H1 (cell line): ENCODE results near the gene LEO1. TPM values are rescaled to one million over a fixed set of nuclear protein-coding genes. Genes with fewer than 3 reads are reported as not detected.

Experiments used
- CTCF ChIA-PET: fragments of 300-600 bp; sonication (Branson Sonifier 250); formaldehyde crosslinking; loops from one replicate; lab custom pipeline; 2021; ENCODE audit not compliant: partially characterized antibody; lab: Charles Lee
- POLR2A ChIA-PET: fragments of 300-600 bp; sonication (Branson Sonifier 250); formaldehyde crosslinking; loops from one replicate; lab custom pipeline; 2021; ENCODE audit warnings: inconsistent platforms; ENCODE audit not compliant: partially characterized antibody; lab: Charles Lee
- DNase-seq, 2 experiments: peaks; one replicate each; pipeline versions ENCODE4 v3.0.0 to v3.0.0-alpha.2; 2010 to 2022; ENCODE audit warnings: low spot score in 2 of 2, low read depth in 1 of 2, mixed read lengths in 1 of 2
- FAIRE-seq: peaks from 2 replicates; lab custom pipeline; 2011; peaks lifted over from hg19 to GRCh38; lab: Jason Lieb, UNC
- H2AFZ ChIP-seq: 2 replicates; pipeline ENCODE4 v1.8.1; 2012; ENCODE audit warnings: low read length, inconsistent platforms
- H2AK5ac ChIP-seq: 2 replicates; pipeline ENCODE4 v1.6.1; 2013; ENCODE audit warnings: low read depth, low read length
- H2BK120ac ChIP-seq: replicated peaks from 2 replicates; pipeline ENCODE3; 2013; ENCODE audit warnings: low read depth, low read length, inconsistent platforms
- H2BK12ac ChIP-seq: 2 replicates; pipeline ENCODE4 v1.6.1; 2013; ENCODE audit warnings: low read depth, low read length
- H2BK15ac ChIP-seq: 2 replicates; pipeline ENCODE4 v1.6.1; 2013; ENCODE audit warnings: low read length
- H2BK20ac ChIP-seq: 2 replicates; pipeline ENCODE4 v1.6.1; 2013; ENCODE audit warnings: low read length
- H2BK5ac ChIP-seq: 2 replicates; pipeline ENCODE4 v1.6.1; 2013; ENCODE audit warnings: low read depth, low read length
- H3K14ac ChIP-seq: 2 replicates; pipeline ENCODE4 v1.6.1; 2013; ENCODE audit warnings: inconsistent platforms; ENCODE audit not compliant: insufficient read length
- H3K18ac ChIP-seq: 2 replicates; pipeline ENCODE4 v1.6.1; 2013; ENCODE audit warnings: low read length; ENCODE audit errors: extremely low read depth
- H3K23ac ChIP-seq: 2 replicates; pipeline ENCODE4 v1.6.1; 2013; ENCODE audit warnings: inconsistent platforms; ENCODE audit not compliant: insufficient read length
- H3K23me2 ChIP-seq: 2 replicates; pipeline ENCODE4 v1.6.1; 2013; ENCODE audit warnings: low read depth, low read length
- H3K27ac ChIP-seq: 2 replicates; pipeline ENCODE4 v1.6.1; 2011; ENCODE audit warnings: low read depth, low read length, inconsistent platforms
- H3K27me3 ChIP-seq, 4 experiments: replicated peaks in 1 of 4; 1 replicate in 1 of 4; 2 replicates in 3 of 4; pipeline versions ENCODE4 v1.6.1 to v1.8.1; 2011 to 2013; ENCODE audit warnings: low read length in 3 of 4, mild to moderate bottlenecking in 3 of 4, inconsistent platforms in 2 of 4, mixed read lengths in 2 of 4, moderate library complexity in 1 of 4; ENCODE audit not compliant: control insufficient read depth in 3 of 4, insufficient read depth in 3 of 4; ENCODE audit errors: extremely low read depth in 1 of 4
- H3K36me3 ChIP-seq, 4 experiments: 2 replicates each; pipeline versions ENCODE4 v1.6.1 to v1.8.1; 2011 to 2013; ENCODE audit warnings: mild to moderate bottlenecking in 4 of 4, low read length in 3 of 4, moderate library complexity in 2 of 4, control low read depth in 1 of 4, inconsistent platforms in 1 of 4; ENCODE audit not compliant: insufficient read depth in 4 of 4, control insufficient read depth in 2 of 4
- H3K4ac ChIP-seq: replicated peaks from 2 replicates; pipeline ENCODE3; 2013; ENCODE audit warnings: low read length, low read depth, mixed read lengths, inconsistent platforms; ENCODE audit not compliant: insufficient read length
- H3K4me1 ChIP-seq, 4 experiments: replicated peaks in 1 of 4; 1 replicate in 1 of 4; 2 replicates in 3 of 4; pipeline versions ENCODE4 v1.6.1 to v1.8.1; 2011 to 2013; ENCODE audit warnings: low read length in 3 of 4, inconsistent platforms in 2 of 4, mixed read lengths in 1 of 4; ENCODE audit not compliant: insufficient read depth in 4 of 4, control insufficient read depth in 3 of 4
- H3K4me2 ChIP-seq, 2 experiments: 2 replicates each; pipeline versions ENCODE4 v1.6.1 to v1.8.1; 2011 to 2013; ENCODE audit warnings: low read depth in 2 of 2, low read length in 2 of 2, control low read depth in 1 of 2, inconsistent platforms in 1 of 2, mild to moderate bottlenecking in 1 of 2; ENCODE audit not compliant: insufficient read depth in 1 of 2
- H3K4me3 ChIP-seq, 4 experiments: fragments of 200-600, 300-600 bp in 1 of 4; sonication (generic), shearing (Covaris generic), sonication (Bioruptor Twin) in 1 of 4; 2 replicates each; pipeline versions ENCODE4 v1.5.1 to v1.8.1; 2011 to 2016; ENCODE audit warnings: low read length in 4 of 4, low read depth in 3 of 4, control low read depth in 2 of 4, inconsistent platforms in 2 of 4, mild to moderate bottlenecking in 2 of 4, mixed read lengths in 1 of 4, moderate library complexity in 1 of 4; ENCODE audit not compliant: insufficient read depth in 2 of 4; ENCODE audit errors: extremely low read depth in 1 of 4
- H3K56ac ChIP-seq: replicated peaks from 2 replicates; pipeline ENCODE3; 2013; ENCODE audit warnings: low read depth, mild to moderate bottlenecking, mixed read lengths, low read length, inconsistent platforms; ENCODE audit not compliant: insufficient read length
- H3K79me1 ChIP-seq: 2 replicates; pipeline ENCODE4 v1.6.1; 2013; ENCODE audit warnings: low read depth, low read length, control low read depth
- H3K79me2 ChIP-seq, 2 experiments: 2 replicates each; pipeline versions ENCODE4 v1.6.1 to v1.8.1; 2012 to 2013; ENCODE audit warnings: low read length in 2 of 2, mild to moderate bottlenecking in 2 of 2, inconsistent platforms in 1 of 2; ENCODE audit not compliant: insufficient read depth in 2 of 2, control insufficient read depth in 1 of 2
- H3K9ac ChIP-seq, 4 experiments: replicated peaks in 1 of 4; 1 replicate in 1 of 4; 2 replicates in 3 of 4; pipeline versions ENCODE4 v1.6.1 to v1.8.1; 2011 to 2013; ENCODE audit warnings: low read depth in 3 of 4, low read length in 3 of 4, control low read depth in 2 of 4, mild to moderate bottlenecking in 2 of 4, moderate library complexity in 2 of 4, inconsistent platforms in 1 of 4; ENCODE audit errors: extremely low read depth in 1 of 4
- H3K9me3 ChIP-seq, 2 experiments: 2 replicates each; pipeline versions ENCODE4 v1.6.1 to v1.8.1; 2012 to 2013; ENCODE audit warnings: mild to moderate bottlenecking in 2 of 2, moderate library complexity in 2 of 2, control low read depth in 1 of 2, inconsistent platforms in 1 of 2, low read depth in 1 of 2, low read length in 1 of 2, mixed read lengths in 1 of 2; ENCODE audit not compliant: insufficient read depth in 2 of 2
- H4K20me1 ChIP-seq, 2 experiments: replicated peaks in 1 of 2; 2 replicates each; pipeline versions ENCODE3 to v1.8.1; 2011 to 2013; ENCODE audit warnings: inconsistent platforms in 2 of 2, low read length in 2 of 2, mild to moderate bottlenecking in 1 of 2; ENCODE audit not compliant: insufficient read depth in 2 of 2, control insufficient read depth in 1 of 2
- H4K5ac ChIP-seq: 2 replicates; pipeline ENCODE4 v1.6.1; 2013; ENCODE audit warnings: low read length, low read depth, mixed read lengths, inconsistent platforms; ENCODE audit not compliant: insufficient read length
- H4K8ac ChIP-seq: 2 replicates; pipeline ENCODE4 v1.8.0; 2013; ENCODE audit warnings: mild to moderate bottlenecking, moderate library complexity, low read length, inconsistent platforms; ENCODE audit not compliant: insufficient read depth; ENCODE audit errors: extremely low read depth
- H4K91ac ChIP-seq: replicated peaks from 2 replicates; pipeline ENCODE3; 2013; ENCODE audit warnings: low read length, mixed read lengths, inconsistent platforms; ENCODE audit not compliant: insufficient read length
- CEBPB ChIP-seq: IDR thresholded peaks from 2 replicates; pipeline ENCODE4 v1.6.1; 2012; ENCODE audit warnings: low read depth, low read length
- FOSL1 ChIP-seq: IDR thresholded peaks from 2 replicates; pipeline ENCODE4 v1.6.1; 2011; ENCODE audit warnings: mild to moderate bottlenecking, low read depth, low read length, moderate library complexity; ENCODE audit not compliant: insufficient read depth
- RNF2 ChIP-seq: fragments of 200-900, 300-1000 bp; sonication (generic); IDR thresholded peaks from 2 replicates; pipeline ENCODE4 v1.7.1; 2016; ENCODE audit warnings: borderline replicate concordance, low read depth, mild to moderate bottlenecking, antibody characterized with exemption, low read length; ENCODE audit not compliant: poor library complexity, severe bottlenecking; ENCODE audit errors: missing control alignments
- SIRT6 ChIP-seq: IDR thresholded peaks from one replicate; pipeline ENCODE4 v1.7.1; 2012; ENCODE audit warnings: low read length, inconsistent platforms
- TAF1 ChIP-seq: IDR thresholded peaks from 2 replicates; pipeline ENCODE4 v1.6.1; 2011; ENCODE audit warnings: mild to moderate bottlenecking, low read depth, low read length
- TCF12 ChIP-seq: IDR thresholded peaks from 2 replicates; pipeline ENCODE4 v1.6.1; 2011; ENCODE audit warnings: low read depth, mild to moderate bottlenecking, low read length
- YY1 ChIP-seq: IDR thresholded peaks from 2 replicates; pipeline ENCODE4 v1.6.1; 2011; ENCODE audit warnings: low read depth, mild to moderate bottlenecking, low read length
- WGBS, 2 experiments: shearing (Covaris generic) in 1 of 2; methylation state at CpG; one replicate each; pipeline versions ENCODE4 v1.1.6 to v1.1.7; 2013 to 2015; ENCODE audit warnings: low lambda C conversion rate in 2 of 2, mixed read lengths in 2 of 2, inconsistent platforms in 1 of 2, low coverage in 1 of 2, missing lambda C conversion rate in 1 of 2; ENCODE audit not compliant: insufficient replicate concordance in 2 of 2, insufficient coverage in 1 of 2, insufficient read length in 1 of 2; ENCODE audit errors: extremely low coverage in 1 of 2, missing lambda C conversion rate in 1 of 2; 5-methylcytosine and 5-hydroxymethylcytosine counted together
- polyA plus RNA-seq, 7 experiments: library from polyadenylated mRNA; depleted of rRNA in 3 of 7; stranded (reverse) in 5 of 7; unstranded in 2 of 7; fragments of >200 nt in 5 of 7; fragments of 200-250 nt in 2 of 7; gene quantifications; 1 replicate in 5 of 7; 2 replicates in 1 of 7; 4 replicates in 1 of 7; pipeline versions ENCODE4 v1.2.1 to v1.2.3, GENCODE V29; 2011 to 2013; ENCODE audit warnings: missing spikeins in 2 of 7, mixed read lengths in 2 of 7
- total RNA-seq: library from RNA; stranded (reverse); fragmentation: NEBNext Ultra II Directional; extraction: Animal tissue kit (Norgen Biotek cat#: 25700); gene quantifications from 2 replicates; pipeline ENCODE4 v1.2.1, GENCODE V29; 2021
- TF ChIP-seq, protein P1 (sequence below): IDR thresholded peaks from 2 replicates; pipeline ENCODE4 v1.6.1; 2012; ENCODE audit warnings: inconsistent platforms

LEO1 gene
- total and polyA plus RNA-seq, 2 of the 8 experiments (the other 6 are each of a cell fraction or from before 2014, with no cell fraction given) = 1.6 to 27.4 TPM

DNA sequence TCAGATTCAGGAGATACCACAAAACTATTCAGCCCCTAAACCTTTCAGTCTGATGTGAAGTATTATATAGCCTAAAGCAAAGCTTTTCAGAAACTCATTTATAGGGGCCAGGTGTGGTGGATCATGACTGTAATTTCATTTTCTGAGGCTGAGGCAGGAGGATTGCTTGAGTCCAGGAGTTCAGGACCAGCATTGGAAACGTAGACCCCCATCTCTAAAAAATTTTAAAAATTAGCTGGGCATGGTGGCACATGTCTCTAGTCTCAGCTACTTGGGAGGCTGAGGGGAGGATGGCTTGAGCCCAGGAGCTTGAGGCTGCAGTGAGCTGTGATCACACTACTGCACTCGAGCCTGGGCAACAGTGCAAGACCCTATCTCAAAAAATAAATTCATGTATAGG is 82.1 kb downstream of the LEO1 start:
- H2BK12ac ChIP-seq = no peak overlapping the region
- H4K20me1 ChIP-seq = no peaks in the 10 kb centered on the region
- WGBS, 2 experiments = 93% methylated on average over 2 of the region's 2 CpGs; no CpG with 5 or more reads in 1 of the 2 experiments
- FAIRE-seq (no peak), DNase-seq (no peak)
- no peak overlapping the region for H4K91ac ChIP-seq
- no peak overlapping the region for H3K4ac ChIP-seq
- H4K5ac ChIP-seq = no peak overlapping the region
- no peak for TF ChIP-seq YY1
- TF ChIP-seq FOSL1 = no peak
- no peak for TF ChIP-seq SIRT6
- TF ChIP-seq CEBPB = no peak
- TF ChIP-seq, protein P1, sequence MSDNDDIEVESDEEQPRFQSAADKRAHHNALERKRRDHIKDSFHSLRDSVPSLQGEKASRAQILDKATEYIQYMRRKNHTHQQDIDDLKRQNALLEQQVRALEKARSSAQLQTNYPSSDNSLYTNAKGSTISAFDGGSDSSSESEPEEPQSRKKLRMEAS = no peak
- no peak for TF ChIP-seq TAF1
- TF ChIP-seq TCF12 = no peak
- TF ChIP-seq RNF2 = no peak
- no peaks in the 10 kb centered on the region for H3K23me2 ChIP-seq
- H3K4me2 ChIP-seq = no peak overlapping the region
- no peak overlapping the region for H3K23ac ChIP-seq
- H3K79me2 ChIP-seq = no peaks in the 10 kb centered on the region
- H3K4me1 ChIP-seq = no peaks in the 10 kb centered on the region
- no peak overlapping the region for H2AK5ac ChIP-seq
- no peaks in the 10 kb centered on the region for H3K79me1 ChIP-seq
- H2BK120ac ChIP-seq = no peak overlapping the region
- H2BK15ac ChIP-seq = no peak overlapping the region
- H4K8ac ChIP-seq = no peak overlapping the region
- H3K27me3 ChIP-seq = no peaks in the 10 kb centered on the region
- H3K14ac ChIP-seq = no peak overlapping the region
- H3K56ac ChIP-seq = no peak overlapping the region
- no peak overlapping the region for H2BK5ac ChIP-seq
- no peak overlapping the region for H3K9ac ChIP-seq
- no peak overlapping the region for H2BK20ac ChIP-seq
- ChIA-PET POLR2A (no interaction called here), CTCF (interaction anchor here (0.6 to 3.6 kb wide), 21 partner anchors 9 to 239 kb away, joined by 3 to 34 read pairs (median 5); partner anchors contain the start of gene TMOD3)
- H3K4me3 ChIP-seq = no peak overlapping the region
- no peaks in the 10 kb centered on the region; a peak in 2 of 8 replicates for H3K36me3 ChIP-seq
- no peak overlapping the region for H3K18ac ChIP-seq
- H2AFZ ChIP-seq = no peak overlapping the region
- H3K9me3 ChIP-seq = peaks cover 0 to 10% of the 10 kb centered on the region in 2 experiments; a peak in 1 of 4 replicates
- no peak overlapping the region for H3K27ac ChIP-seq
